RWPE2 (cell line): Measurements from ENCODE around the gene MRGPRX2.

Source experiments
- ATAC-seq: fragments of 200-7000 bp; cut with Tn5 transposase; 3 replicates; pipeline ENCODE4 v1.9.1; 2021; ENCODE audit warnings: low read depth
- DNase-seq: peaks from one replicate; pipeline ENCODE4 v3.0.0-alpha.2; 2020; ENCODE audit warnings: low spot score
- H3K27ac ChIP-seq: fragments of 450-650 bp; 2 replicates; pipeline ENCODE4 v1.5.1; 2017; ENCODE audit warnings: mild to moderate bottlenecking; ENCODE audit not compliant: poor library complexity, severe bottlenecking
- H3K27me3 ChIP-seq: fragments of 250-450 bp; sonication (Bioruptor Pico); 2 replicates; pipeline ENCODE4 v1.5.1; 2021; ENCODE audit warnings: mild to moderate bottlenecking, moderate library complexity; ENCODE audit not compliant: insufficient read depth, poor library complexity, severe bottlenecking
- H3K36me3 ChIP-seq: fragments of 250-450 bp; sonication (Bioruptor Pico); 2 replicates; pipeline ENCODE4 v1.5.1; 2020; ENCODE audit warnings: low read depth, mild to moderate bottlenecking, moderate library complexity
- H3K4me1 ChIP-seq: fragments of 250-450 bp; sonication (Bioruptor Pico); 2 replicates; pipeline ENCODE4 v1.5.1; 2021; ENCODE audit warnings: mild to moderate bottlenecking, moderate library complexity; ENCODE audit not compliant: insufficient read depth, poor library complexity, severe bottlenecking
- H3K4me3 ChIP-seq: fragments of 250-450 bp; sonication (Bioruptor Pico); 2 replicates; pipeline ENCODE4 v1.5.1; 2021; ENCODE audit warnings: mild to moderate bottlenecking, moderate library complexity; ENCODE audit not compliant: severe bottlenecking
- H3K9me3 ChIP-seq: fragments of 250-450 bp; sonication (Bioruptor Pico); 2 replicates; pipeline ENCODE4 v1.5.1; 2021; ENCODE audit warnings: mild to moderate bottlenecking, moderate library complexity; ENCODE audit not compliant: severe bottlenecking
- CTCF ChIP-seq: fragments of 450-650 bp; IDR thresholded peaks from one replicate; pipeline ENCODE4 v1.5.1; 2017; ENCODE audit warnings: mild to moderate bottlenecking, moderate library complexity; ENCODE audit not compliant: poor library complexity, severe bottlenecking

Gene MRGPRX2

DNA sequence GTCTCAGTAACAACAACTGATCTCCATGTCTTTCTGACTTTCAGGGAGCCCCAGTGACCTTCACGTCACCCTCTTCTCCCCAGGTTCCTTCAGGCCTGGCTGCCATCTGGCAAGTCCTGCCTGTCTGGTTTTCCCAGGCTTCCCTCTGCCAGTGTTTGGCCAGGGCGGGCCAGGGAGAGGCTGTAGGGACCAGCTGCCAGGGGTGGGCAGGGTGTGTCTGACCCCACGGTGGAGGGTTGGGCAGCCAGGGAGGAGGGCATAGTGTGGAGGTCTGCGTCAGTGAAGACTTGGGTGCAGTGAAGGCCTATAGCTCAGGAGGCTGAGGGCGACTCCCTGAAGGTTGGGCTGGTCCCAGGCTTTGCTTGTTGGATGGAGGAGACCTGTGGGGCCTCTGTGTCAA is 11.9 kb upstream of the MRGPRX2 start:
- TF ChIP-seq CTCF, result no peak
- H3K27me3 ChIP-seq, result no peaks in the 10 kb centered on the region
- no peaks in the 10 kb centered on the region for H3K36me3 ChIP-seq
- no peak overlapping the region for H3K4me3 ChIP-seq
- ATAC-seq (no peak), DNase-seq (no peak)
- no peak overlapping the region for H3K27ac ChIP-seq
- H3K9me3 ChIP-seq, result no peaks in the 10 kb centered on the region
- no peaks in the 10 kb centered on the region for H3K4me1 ChIP-seq

GRCh38 chr11:19071255-19071654 is 10.7 kb upstream of the MRGPRX2 start:
- peak; percentile 99 for TF ChIP-seq CTCF
- Histone ChIP-seq H3K27ac (no peak overlapping the region), H3K4me1 (no peaks in the 10 kb centered on the region), H3K36me3 (no peaks in the 10 kb centered on the region), H3K27me3 (no peaks in the 10 kb centered on the region), H3K9me3 (no peaks in the 10 kb centered on the region), H3K4me3 (no peak overlapping the region)
- DNase-seq (no peak), ATAC-seq (peak; percentile 81)

GRCh38 chr11:19059833-19060232 is 684 bp downstream of the MRGPRX2 start:
- no peaks in the 10 kb centered on the region for H3K9me3 ChIP-seq
- H3K27ac ChIP-seq, result no peak overlapping the region
- no peak for TF ChIP-seq CTCF
- no peaks in the 10 kb centered on the region for H3K36me3 ChIP-seq
- ATAC-seq (no peak), DNase-seq (no peak)
- H3K27me3 ChIP-seq, result peaks cover 4% of the 10 kb centered on the region
- no peak overlapping the region for H3K4me3 ChIP-seq
- no peaks in the 10 kb centered on the region for H3K4me1 ChIP-seq

DNA sequence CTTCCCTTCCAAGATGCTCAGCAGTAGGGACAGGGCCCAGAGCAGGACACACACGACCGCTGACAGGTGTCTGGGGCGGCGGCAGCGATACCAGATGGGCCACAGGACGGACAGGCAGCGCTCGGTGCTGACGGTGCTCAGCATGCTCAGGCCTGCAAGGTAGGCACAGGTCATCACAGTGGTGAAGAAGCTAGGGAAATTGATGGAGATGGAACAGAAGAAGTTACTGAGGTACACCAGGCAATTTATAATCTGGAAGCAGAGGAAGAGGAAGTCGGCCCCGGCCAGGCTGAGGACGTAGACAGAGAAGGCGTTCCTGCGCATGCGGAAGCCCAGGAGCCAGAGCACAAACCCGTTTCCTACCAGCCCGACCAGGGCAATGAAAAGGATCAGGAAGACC is 4.6 kb downstream of the MRGPRX2 start:
- Histone ChIP-seq H3K4me3 (no peak overlapping the region), H3K9me3 (no peaks in the 10 kb centered on the region), H3K36me3 (no peaks in the 10 kb centered on the region), H3K4me1 (no peaks in the 10 kb centered on the region), H3K27ac (no peak overlapping the region), H3K27me3 (peaks cover 4% of the 10 kb centered on the region)
- no peak for TF ChIP-seq CTCF
- DNase-seq, result no peak
- no peak for ATAC-seq

DNA sequence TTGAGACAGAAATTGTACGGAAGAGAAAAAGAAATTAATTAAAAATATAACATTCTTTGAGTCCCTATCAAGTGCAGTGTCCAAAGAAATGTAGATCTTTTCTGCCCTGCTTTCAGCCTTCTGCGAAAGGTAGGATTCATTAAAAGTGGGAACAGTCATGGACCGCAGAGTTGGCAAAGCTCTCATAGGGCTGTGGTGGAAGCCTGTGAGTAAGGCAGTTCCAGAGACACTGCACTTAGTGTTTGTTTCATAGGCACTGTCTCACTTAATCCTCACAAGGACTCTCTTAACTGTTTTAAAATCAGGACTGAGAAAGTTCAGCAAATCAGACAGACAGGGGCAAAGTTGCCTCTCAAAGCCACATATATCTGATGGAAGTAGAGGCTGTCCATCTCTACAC is 5.5 kb downstream of the MRGPRX2 start:
- peaks cover under 1% of the 10 kb centered on the region for H3K27me3 ChIP-seq

More for the DNA sequence above, 5.5 kb downstream of the MRGPRX2 start:
- Histone ChIP-seq H3K4me3 (no peak overlapping the region), H3K27ac (no peak overlapping the region), H3K9me3 (no peaks in the 10 kb centered on the region), H3K36me3 (no peaks in the 10 kb centered on the region), H3K4me1 (no peaks in the 10 kb centered on the region)
- TF ChIP-seq CTCF, result no peak
- ATAC-seq (no peak), DNase-seq (no peak)
